Activated CD4-positive, alpha-beta memory T cell treated with anti-CD3 and anti-CD28 coated beads, Interleukin-2, amount 10 ng/mL, durations not matched to agents 7 days and 5 days (primary cell): ENCODE data around the gene MACROD1. TPM values are rescaled to one million over a fixed set of nuclear protein-coding genes. Genes with fewer than 3 reads are reported as not detected.

Experiments used
- CTCF ChIA-PET: fragments of 350-600 bp; sonication (Branson Sonifier 250); formaldehyde crosslinking; loops from one replicate; lab custom pipeline; 2021; ENCODE audit warnings: antibody characterized with exemption, inconsistent platforms; lab: Charles Lee
- POLR2A ChIA-PET: fragments of 350-600 bp; sonication (Branson Sonifier 250); formaldehyde crosslinking; loops from one replicate; lab custom pipeline; 2021; ENCODE audit warnings: antibody characterized with exemption; lab: Charles Lee
- DNase-seq: peaks from one replicate; pipeline ENCODE4 v3.0.0-alpha.2; 2020
- H3K27ac Mint-ChIP-seq: one replicate; pipeline ENCODE4 v1.8.0; 2021; ENCODE audit warnings: mild to moderate bottlenecking, mixed read lengths
- H3K27me3 Mint-ChIP-seq: one replicate; pipeline ENCODE4 v1.8.0; 2021; ENCODE audit warnings: mixed read lengths
- H3K36me3 Mint-ChIP-seq: one replicate; pipeline ENCODE4 v1.8.0; 2021; ENCODE audit warnings: low read depth, mixed read lengths
- H3K4me1 Mint-ChIP-seq: one replicate; pipeline ENCODE4 v1.8.0; 2021; ENCODE audit warnings: mixed read lengths
- H3K4me3 Mint-ChIP-seq: one replicate; pipeline ENCODE4 v1.8.0; 2021; ENCODE audit warnings: mild to moderate bottlenecking, mixed read lengths
- H3K9me3 Mint-ChIP-seq: one replicate; pipeline ENCODE4 v1.8.0; 2021; ENCODE audit warnings: mixed read lengths
- total RNA-seq, 2 experiments: library from RNA; stranded (reverse); gene quantifications; one replicate each; pipeline ENCODE4 v1.2.3, GENCODE V29; 2021

MACROD1 gene
- total RNA-seq, 2 experiments from 2014 or later = 8.8 to 9.1 TPM

DNA sequence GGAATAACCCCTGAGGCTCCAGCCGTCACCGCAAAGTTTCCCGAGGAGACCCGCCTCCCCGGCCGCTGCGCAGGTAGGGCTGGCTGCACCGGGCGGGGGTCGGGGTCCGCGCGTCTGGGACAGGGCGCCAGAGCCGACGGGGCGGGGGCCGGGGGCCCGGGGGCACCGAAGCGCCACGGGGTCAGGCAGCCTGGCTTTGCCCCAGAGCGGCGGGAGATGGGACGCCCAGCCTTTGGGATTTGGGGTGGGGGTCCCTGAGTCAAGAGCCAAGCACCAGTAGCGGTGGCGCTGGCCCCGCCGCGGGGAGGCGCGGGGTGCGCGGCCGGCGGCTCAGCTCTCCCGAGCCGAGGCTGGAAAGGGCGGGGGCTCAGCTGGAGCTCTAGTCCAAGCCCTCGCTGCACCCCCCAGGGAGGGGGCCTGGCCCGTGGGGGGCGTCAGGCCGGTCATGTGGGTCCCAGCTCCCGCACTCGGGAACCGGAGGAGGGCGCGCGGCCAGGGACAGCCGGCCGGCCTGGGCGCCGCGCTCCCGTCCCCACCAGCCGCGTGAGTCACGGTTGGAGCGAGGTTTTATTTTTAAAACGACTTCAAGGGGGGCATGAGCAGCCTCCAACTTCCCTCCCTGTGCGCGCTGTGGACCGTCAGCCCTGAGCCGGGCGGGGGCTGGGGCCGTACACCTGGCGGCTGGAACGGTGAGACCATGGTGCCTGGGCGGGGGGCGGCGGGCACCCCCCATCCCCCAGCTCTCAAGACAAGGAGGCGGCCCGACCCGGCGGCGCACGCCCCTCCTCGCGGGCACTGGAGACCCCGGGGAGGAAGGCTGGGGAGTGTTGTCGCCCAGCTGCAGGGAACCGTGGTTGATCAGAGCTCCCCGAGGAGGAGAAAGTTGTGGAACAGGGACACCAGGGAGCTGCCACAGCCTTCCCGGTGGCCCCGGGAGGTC lies 129.6 kb downstream of the MACROD1 start:
- ChIA-PET POLR2A (interaction anchor here (0.6 kb wide), 1 partner anchor 1570 kb away, joined by 3 read pairs; no protein-coding TSS in a partner anchor), CTCF (no interaction called here)
- Mint-ChIP-seq H3K9me3 (no peaks in the 10 kb centered on the region), H3K36me3 (peaks cover 2% of the 10 kb centered on the region), H3K27me3 (peaks cover 33% of the 10 kb centered on the region), H3K4me1 (peaks cover 3% of the 10 kb centered on the region), H3K4me3 (no peak overlapping the region), H3K27ac (no peak overlapping the region)
- DNase-seq = no peak

GRCh38 chr11:64035576-64035975 lies 130.3 kb downstream of the MACROD1 start, which contains the start of gene FLRT1:
Gene FLRT1, plus strand, starts transcription at chr11:64035931. Its CDS starts 80,337 bp downstream, at chr11:64116268.
- H3K9me3 Mint-ChIP-seq = no peaks in the 10 kb centered on the region
- DNase-seq = no peak
- ChIA-PET POLR2A (no interaction called here), CTCF (no interaction called here)
- H3K27me3 Mint-ChIP-seq = peaks cover 33% of the 10 kb centered on the region
- H3K27ac Mint-ChIP-seq = no peak within 1 kb of the TSS
- H3K4me1 Mint-ChIP-seq = peaks cover 3% of the 10 kb centered on the region
- H3K36me3 Mint-ChIP-seq = peaks cover 2% of the 10 kb centered on the region
- no peak within 1 kb of the TSS for H3K4me3 Mint-ChIP-seq

DNA sequence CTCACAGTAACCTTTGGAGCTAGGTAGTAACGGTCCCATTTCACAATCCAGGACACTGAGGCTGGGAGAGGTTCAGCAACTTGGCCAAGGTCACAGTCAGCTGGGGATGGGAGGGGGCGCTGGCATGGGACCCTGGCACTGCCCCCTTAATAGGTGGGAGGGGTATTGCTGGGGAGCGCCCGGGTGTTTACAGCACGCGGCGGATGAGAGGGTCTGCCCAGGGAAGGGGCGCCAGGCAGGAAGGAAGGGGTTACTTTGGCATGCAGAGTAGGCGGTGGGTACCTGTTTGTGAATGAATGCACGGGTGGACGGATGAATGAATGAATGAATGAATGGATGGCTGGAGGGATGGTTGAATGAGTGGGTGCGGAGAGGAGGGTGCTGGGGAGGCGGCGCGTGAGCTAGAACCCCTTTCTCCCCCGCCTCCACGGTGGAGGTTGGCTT lies 130.8 kb downstream of the MACROD1 start:
- Mint-ChIP-seq H3K27me3 (peaks cover 33% of the 10 kb centered on the region), H3K4me3 (no peak overlapping the region), H3K27ac (no peak overlapping the region), H3K4me1 (peaks cover 3% of the 10 kb centered on the region), H3K9me3 (no peaks in the 10 kb centered on the region), H3K36me3 (peaks cover 2% of the 10 kb centered on the region)
- CTCF ChIA-PET = no interaction called here
- no peak for DNase-seq
- POLR2A ChIA-PET = interaction anchor here (1.1 kb wide), 1 partner anchor 12 kb away, joined by 3 read pairs; no protein-coding TSS in a partner anchor

- Mint-ChIP-seq H3K27me3 (peaks cover 35% of the 10 kb centered on the region), H3K36me3 (peaks cover 2% of the 10 kb centered on the region), H3K4me3 (no peak overlapping the region), H3K9me3 (no peaks in the 10 kb centered on the region), H3K27ac (no peak overlapping the region), H3K4me1 (peaks cover 3% of the 10 kb centered on the region)
- ChIA-PET CTCF (interaction anchor here (1.0 to 1.6 kb wide), 2 partner anchors 111 to 197 kb away, joined by 3 read pairs; no protein-coding TSS in a partner anchor), POLR2A (interaction anchor here (1.1 kb wide), 1 partner anchor 11 kb away, joined by 3 read pairs; no protein-coding TSS in a partner anchor)
- DNase-seq = no peak
These were observed 131.5 kb downstream of the MACROD1 start for GRCh38 chr11:64034411-64034811.

GRCh38 chr11:64032050-64032449 lies 133.9 kb downstream of the MACROD1 start:
- POLR2A ChIA-PET = no interaction called here
- Mint-ChIP-seq H3K27me3 (peaks cover 28% of the 10 kb centered on the region), H3K27ac (no peak overlapping the region), H3K4me1 (peaks cover 3% of the 10 kb centered on the region), H3K9me3 (no peaks in the 10 kb centered on the region), H3K36me3 (peaks cover 2% of the 10 kb centered on the region), H3K4me3 (no peak overlapping the region)
- DNase-seq = no peak
- CTCF ChIA-PET = no interaction called here

DNA sequence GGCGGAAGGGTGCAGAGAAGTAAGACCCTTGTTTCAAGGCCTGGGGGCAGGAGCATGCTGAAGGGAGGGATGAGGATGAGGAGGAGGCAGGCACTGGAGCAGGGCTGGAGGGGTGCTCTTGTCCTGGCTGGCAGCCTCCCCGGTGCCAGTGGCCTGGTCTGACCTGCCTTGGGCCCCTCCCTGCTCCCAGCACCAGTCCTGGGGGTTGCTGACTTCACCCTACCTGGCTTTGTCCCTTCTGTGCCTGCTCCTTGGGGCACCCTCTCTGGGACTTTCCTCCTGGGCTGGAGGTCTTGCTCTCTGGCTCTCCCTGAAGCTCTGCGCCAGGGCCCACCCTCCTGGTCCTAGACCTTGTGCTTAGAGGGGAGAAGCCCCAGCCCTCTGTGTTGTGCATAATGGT lies 134.9 kb downstream of the MACROD1 start:
- H3K27ac Mint-ChIP-seq = no peak overlapping the region

DNA sequence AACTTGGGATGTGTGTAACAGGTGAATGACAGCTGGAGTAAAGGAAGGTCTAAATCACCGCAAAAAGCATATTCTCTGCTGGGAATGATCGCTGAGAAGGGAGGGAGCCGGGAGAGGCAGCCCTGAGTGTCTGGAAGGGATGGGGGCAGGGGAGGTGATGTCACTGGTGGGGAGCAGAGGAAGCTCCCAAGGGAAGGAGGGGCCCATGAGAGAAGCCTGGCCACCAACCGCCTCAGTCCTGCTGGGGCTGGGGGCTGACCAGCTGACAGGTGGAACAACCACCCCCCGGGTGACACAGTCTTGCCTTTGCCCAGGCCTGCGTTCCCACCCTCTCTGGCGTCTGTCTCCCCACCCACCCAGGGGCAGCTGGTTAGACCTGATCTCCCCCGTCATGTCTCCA lies 136.1 kb downstream of the MACROD1 start:
- ChIA-PET POLR2A (no interaction called here), CTCF (no interaction called here)
- H3K9me3 Mint-ChIP-seq = no peaks in the 10 kb centered on the region
- H3K27me3 Mint-ChIP-seq = peaks cover 22% of the 10 kb centered on the region
- DNase-seq = no peak
- H3K36me3 Mint-ChIP-seq = no peaks in the 10 kb centered on the region
- H3K27ac Mint-ChIP-seq = no peak overlapping the region
- no peak overlapping the region for H3K4me3 Mint-ChIP-seq
- no peaks in the 10 kb centered on the region for H3K4me1 Mint-ChIP-seq

More for the DNA sequence above, 134.9 kb downstream of the MACROD1 start:
- Mint-ChIP-seq H3K27me3 (peaks cover 27% of the 10 kb centered on the region), H3K4me1 (peaks cover 3% of the 10 kb centered on the region), H3K36me3 (peaks cover 2% of the 10 kb centered on the region), H3K9me3 (no peaks in the 10 kb centered on the region), H3K4me3 (no peak overlapping the region)
- ChIA-PET CTCF (no interaction called here), POLR2A (no interaction called here)
- no peak for DNase-seq

GRCh38 chr11:64028398-64029115 lies 137.4 kb downstream of the MACROD1 start:
- Mint-ChIP-seq H3K27me3 (peaks cover 11% of the 10 kb centered on the region), H3K36me3 (no peaks in the 10 kb centered on the region), H3K27ac (no peak overlapping the region), H3K4me3 (no peak overlapping the region), H3K4me1 (no peaks in the 10 kb centered on the region), H3K9me3 (no peaks in the 10 kb centered on the region)
- DNase-seq = no peak
- ChIA-PET POLR2A (no interaction called here), CTCF (interaction anchor here (0.6 kb wide), 1 partner anchor 29 kb away, joined by 3 read pairs; no protein-coding TSS in a partner anchor)

GRCh38 chr11:64027651-64028397 lies 138.1 kb downstream of the MACROD1 start:
- Mint-ChIP-seq H3K36me3 (no peaks in the 10 kb centered on the region), H3K4me3 (no peak overlapping the region), H3K4me1 (no peaks in the 10 kb centered on the region), H3K9me3 (no peaks in the 10 kb centered on the region), H3K27ac (no peak overlapping the region), H3K27me3 (peaks cover 10% of the 10 kb centered on the region)
- ChIA-PET POLR2A (no interaction called here), CTCF (interaction anchor here (0.6 kb wide), 1 partner anchor 29 kb away, joined by 3 read pairs; no protein-coding TSS in a partner anchor)
- DNase-seq = no peak

- CTCF ChIA-PET = no interaction called here
- Mint-ChIP-seq H3K4me3 (no peak overlapping the region), H3K36me3 (no peaks in the 10 kb centered on the region), H3K27me3 (peaks cover 7% of the 10 kb centered on the region), H3K4me1 (no peaks in the 10 kb centered on the region), H3K27ac (no peak overlapping the region), H3K9me3 (no peaks in the 10 kb centered on the region)
- POLR2A ChIA-PET = no interaction called here
- DNase-seq = no peak
These were observed 139.2 kb downstream of the MACROD1 start for GRCh38 chr11:64026575-64027205.

GRCh38 chr11:64025205-64025604 lies 140.7 kb downstream of the MACROD1 start:
- CTCF ChIA-PET = no interaction called here
- POLR2A ChIA-PET = no interaction called here
- Mint-ChIP-seq H3K36me3 (no peaks in the 10 kb centered on the region), H3K27me3 (peaks cover 7% of the 10 kb centered on the region), H3K27ac (no peak overlapping the region), H3K9me3 (no peaks in the 10 kb centered on the region), H3K4me3 (no peak overlapping the region), H3K4me1 (no peaks in the 10 kb centered on the region)
- DNase-seq = no peak
